Activated CD4-positive, alpha-beta T cell treated with anti-CD3 and anti-CD28 coated beads for 36 hours (primary cell): ENCODE data around the gene VILL. TPM values are rescaled to one million over a fixed set of nuclear protein-coding genes. Genes with fewer than 3 reads are reported as not detected.

ENCODE experiments used
- microRNA-seq: library from miRNA; unstranded; fragments of <30 nt; microRNA quantifications from one replicate; pipeline ENCODE4 v1.2.0, GENCODE V29; 2021; ENCODE audit warnings: borderline replicate concordance
- total RNA-seq, 2 experiments: library from RNA; stranded (reverse); gene quantifications; one replicate each; pipeline ENCODE4 v1.2.3, GENCODE V29; 2021

The VILL gene
- total RNA-seq, 2 experiments from 2014 or later = 9.2 to 12.1 TPM

Small RNAs within 50 kb of the gene (microRNA-seq; reads per million reads assigned to microRNA genes)
- gene MIR26A1 = 6.3 reads per million, percentile 20 among the genes with 10 or more reads in this experiment

Other genes with a start within 250 kb of the VILL start
- 1 to 10 TPM; 3.9 to 5.3 TPM for gene CTDSPL, start 128.9 kb upstream of the VILL start, total RNA-seq
- gene PLCD1, start 38.9 kb downstream of the VILL start, total RNA-seq = 10 to 100 TPM; 10.9 to 13.5 TPM
- under 1 TPM; 0.19 to 0.46 TPM for gene DLEC1, start 48.4 kb downstream of the VILL start, total RNA-seq
- 10 to 100 TPM; 52.2 to 64.6 TPM for gene ACAA1, start 146.3 kb downstream of the VILL start, total RNA-seq
- gene MYD88, start 147.9 kb downstream of the VILL start, total RNA-seq = 10 to 100 TPM; 32.8 to 33.1 TPM
- 10 to 100 TPM; 53.7 to 56.0 TPM for gene OXSR1, start 174.8 kb downstream of the VILL start, total RNA-seq